GM21737 (cell line): Measurements from ENCODE around the gene GTF2E1.

ENCODE experiments used
- ATAC-seq: cut with Tn5 transposase; IDR thresholded peaks from one replicate; pipeline ENCODE4 v1.9.1; 2021; ENCODE audit warnings: mild to moderate bottlenecking, moderate library complexity; ENCODE audit not compliant: unreplicated experiment

The GTF2E1 gene

DNA sequence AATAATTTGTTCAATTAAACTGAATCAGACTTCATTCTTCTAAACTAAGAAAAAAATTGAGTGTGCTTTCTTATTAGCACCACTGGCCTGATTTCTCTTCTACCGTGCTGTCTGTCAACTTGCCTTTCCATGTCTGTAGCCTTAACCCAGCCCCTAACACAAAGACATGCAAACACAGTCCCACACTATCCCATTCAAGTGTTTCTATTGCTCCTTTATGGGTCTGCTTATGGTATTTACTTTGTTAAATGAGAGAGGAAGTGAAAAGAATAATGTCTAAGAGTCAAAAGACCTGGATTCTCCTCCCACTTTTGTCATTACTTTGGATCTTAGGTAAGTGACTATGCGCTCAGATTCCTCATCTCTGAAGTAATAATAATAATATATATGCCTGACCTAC is 55.3 kb downstream of the GTF2E1 start:
- no peak for ATAC-seq

DNA sequence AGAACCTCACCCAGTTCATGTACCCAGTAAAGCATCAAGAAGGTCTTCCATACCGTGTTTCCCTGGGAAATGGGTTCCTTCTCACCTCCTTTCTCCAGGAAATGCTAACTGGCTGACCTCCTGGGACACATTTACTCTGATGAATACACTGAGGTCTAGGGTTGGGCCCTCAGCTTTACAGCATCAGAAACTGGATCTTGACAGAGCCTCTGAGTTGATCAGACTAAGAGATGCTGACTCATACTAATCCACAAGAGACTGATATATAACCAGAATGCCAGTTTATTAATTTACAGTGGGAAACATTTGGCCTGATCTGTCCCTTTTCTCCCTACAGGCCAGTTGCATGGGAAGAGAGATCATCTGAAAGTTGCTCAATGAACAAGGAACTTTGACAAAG is 55.8 kb downstream of the GTF2E1 start:
- no peak for ATAC-seq

GRCh38 chr3:120800625-120801024 is 58.1 kb downstream of the GTF2E1 start:
- no peak for ATAC-seq

DNA sequence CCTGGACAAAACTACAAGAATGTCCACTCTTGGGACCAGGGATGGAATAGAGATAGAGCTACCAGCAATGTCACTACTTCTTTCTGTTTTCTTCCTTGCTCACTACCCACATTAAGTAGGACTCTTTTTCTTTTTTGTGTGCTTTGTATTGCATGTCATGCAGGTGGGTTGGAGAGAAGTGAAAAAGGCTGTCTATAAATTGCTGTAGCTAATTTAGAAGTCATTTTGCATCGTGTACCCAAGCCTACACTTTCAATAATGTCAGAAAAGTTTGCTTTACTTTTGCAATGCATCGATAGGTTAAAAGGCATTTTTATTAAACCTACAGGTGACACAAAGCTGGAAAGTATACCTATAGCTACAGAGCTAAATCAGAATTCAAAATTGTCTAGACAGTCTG is 58.9 kb downstream of the GTF2E1 start:
- ATAC-seq = no peak

- no peak for ATAC-seq
These were observed 60.4 kb downstream of the GTF2E1 start for GRCh38 chr3:120802916-120803315.

- ATAC-seq = no peak
These were observed 74.2 kb downstream of the GTF2E1 start for GRCh38 chr3:120816728-120817127.

GRCh38 chr3:120820748-120821147 is 78.2 kb downstream of the GTF2E1 start:
- ATAC-seq = no peak

- ATAC-seq = no peak
These were observed 78.9 kb downstream of the GTF2E1 start for GRCh38 chr3:120821426-120821825.

DNA sequence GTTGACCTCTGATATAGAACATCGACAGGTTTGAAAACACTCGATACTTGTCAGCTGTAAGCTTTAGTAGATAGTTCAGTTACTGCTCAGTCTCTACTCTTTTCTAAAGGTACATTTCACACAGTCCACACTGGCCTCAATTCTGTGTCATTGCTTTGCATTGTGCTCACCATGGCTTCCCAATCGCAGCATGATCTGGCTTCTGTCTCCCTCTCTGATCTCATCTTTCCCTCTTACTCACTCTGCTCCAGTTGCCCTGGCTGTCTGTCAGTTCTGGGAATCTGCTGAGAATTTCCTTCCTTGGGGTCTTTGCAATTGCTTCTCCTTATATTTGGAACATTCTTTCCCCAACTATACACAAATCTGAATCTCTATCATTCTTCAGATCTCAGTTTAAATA is 80.6 kb downstream of the GTF2E1 start:
- no peak for ATAC-seq

DNA sequence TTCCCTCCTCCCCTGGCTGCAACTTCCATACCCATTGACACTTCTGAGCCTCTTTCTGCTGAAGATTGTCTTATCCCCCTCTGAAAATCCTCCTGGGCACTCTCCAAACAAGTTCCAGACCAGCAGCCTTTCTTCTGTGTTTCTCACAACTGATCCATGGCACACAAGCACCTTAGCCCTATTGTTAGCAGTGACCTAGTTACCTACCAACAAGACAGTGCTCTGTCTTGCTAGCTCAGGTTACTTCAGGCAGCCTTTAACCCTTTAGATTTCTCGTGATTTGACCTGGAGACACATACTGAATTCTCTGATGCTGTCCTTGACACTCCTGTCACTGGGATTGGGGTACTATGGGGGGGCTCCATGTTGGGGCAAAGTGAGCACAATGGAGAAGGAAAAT is 82.1 kb downstream of the GTF2E1 start:
- no peak for ATAC-seq

- ATAC-seq = no peak
These were observed 86.3 kb downstream of the GTF2E1 start for GRCh38 chr3:120828796-120829195.

DNA sequence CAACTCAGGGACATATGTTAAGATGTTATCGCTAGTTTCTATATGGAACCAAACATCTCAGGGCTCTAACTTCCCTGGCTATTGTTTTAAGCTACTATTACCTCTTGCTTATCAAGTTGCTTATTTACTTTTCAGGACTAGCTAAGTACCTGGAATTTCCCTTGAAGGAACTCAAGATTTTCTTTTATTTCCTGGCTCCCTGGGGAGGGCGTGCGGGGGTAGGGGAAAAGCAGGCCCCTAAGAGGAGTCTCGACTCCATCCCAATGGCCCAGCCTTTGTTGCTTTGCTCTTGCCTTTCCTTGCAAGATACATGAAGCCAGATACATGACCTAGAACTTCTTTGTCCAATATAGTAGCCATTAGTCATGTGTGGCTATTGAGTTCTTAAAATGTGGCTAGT is 88.5 kb downstream of the GTF2E1 start:
- no peak for ATAC-seq
